Progenitor cell of endocrine pancreas (in vitro differentiated cells): ENCODE results near the gene CBR1. TPM values are rescaled to one million over a fixed set of nuclear protein-coding genes. Genes with fewer than 3 reads are reported as not detected.

Source experiments
- DNase-seq: peaks from one replicate; pipeline ENCODE4 v3.0.0; 2021; ENCODE audit warnings: low spot score; ENCODE audit not compliant: unreplicated experiment
- H3K27ac Mint-ChIP-seq: 2 replicates; pipeline ENCODE4 v1.8.0; 2021; ENCODE audit warnings: mild to moderate bottlenecking, moderate library complexity, mixed read lengths
- H3K27me3 Mint-ChIP-seq: 2 replicates; pipeline ENCODE4 v1.8.0; 2021; ENCODE audit warnings: mixed read lengths
- H3K36me3 Mint-ChIP-seq: 2 replicates; pipeline ENCODE4 v1.8.0; 2022; ENCODE audit warnings: mixed read lengths; ENCODE audit not compliant: insufficient read depth
- H3K4me1 Mint-ChIP-seq: 2 replicates; pipeline ENCODE4 v1.8.0; 2021; ENCODE audit warnings: low read depth, mixed read lengths
- H3K4me3 Mint-ChIP-seq: 2 replicates; pipeline ENCODE4 v1.8.0; 2021; ENCODE audit warnings: low read depth, mild to moderate bottlenecking, moderate library complexity, mixed read lengths
- H3K9me3 Mint-ChIP-seq: 2 replicates; pipeline ENCODE4 v1.8.0; 2021; ENCODE audit warnings: low read depth, mixed read lengths
- CTCF ChIP-seq: fragments of 200-600 bp; sonication (generic); IDR thresholded peaks from one replicate; pipeline ENCODE4 v1.5.0; 2021; ENCODE audit warnings: antibody characterized with exemption, mild to moderate bottlenecking; ENCODE audit not compliant: unreplicated experiment
- total RNA-seq: library from RNA; stranded (reverse); gene quantifications from 2 replicates; pipeline ENCODE4 v1.2.1, GENCODE V29; 2021

Gene CBR1
- total RNA-seq, 1 donor from 2014 or later: 13.2 TPM

- H3K4me1 Mint-ChIP-seq: peaks cover 8% of the 10 kb centered on the region
- DNase-seq: no peak
- H3K27ac Mint-ChIP-seq: no peak overlapping the region
- H3K9me3 Mint-ChIP-seq: no peaks in the 10 kb centered on the region
- H3K36me3 Mint-ChIP-seq: peaks cover 8% of the 10 kb centered on the region
- no peak for TF ChIP-seq CTCF
- H3K4me3 Mint-ChIP-seq: peak overlapping the region; percentile 96
- peaks cover 3% of the 10 kb centered on the region for H3K27me3 Mint-ChIP-seq
Observed at GRCh38 chr21:36061445-36061844, 8.4 kb upstream of the CBR1 start.

GRCh38 chr21:36063375-36064084 is 6.3 kb upstream of the CBR1 start:
- Mint-ChIP-seq H3K4me1 (peaks cover 3% of the 10 kb centered on the region), H3K27ac (no peak overlapping the region), H3K9me3 (no peaks in the 10 kb centered on the region), H3K36me3 (no peaks in the 10 kb centered on the region), H3K27me3 (peaks cover 3% of the 10 kb centered on the region), H3K4me3 (no peak overlapping the region)
- TF ChIP-seq CTCF: no peak
- no peak for DNase-seq

GRCh38 chr21:36064085-36064460 is 5.8 kb upstream of the CBR1 start:
- peaks cover 3% of the 10 kb centered on the region for H3K27me3 Mint-ChIP-seq
- H3K36me3 Mint-ChIP-seq: peaks cover 3% of the 10 kb centered on the region
- no peak for DNase-seq
- TF ChIP-seq CTCF: no peak
- no peak overlapping the region for H3K27ac Mint-ChIP-seq
- H3K4me1 Mint-ChIP-seq: peaks cover 3% of the 10 kb centered on the region
- H3K4me3 Mint-ChIP-seq: no peak overlapping the region
- peaks cover 4% of the 10 kb centered on the region for H3K9me3 Mint-ChIP-seq

GRCh38 chr21:36065497-36066036 is 4.3 kb upstream of the CBR1 start:
- Mint-ChIP-seq H3K4me1 (peaks cover 3% of the 10 kb centered on the region), H3K27me3 (peaks cover 3% of the 10 kb centered on the region), H3K36me3 (peaks cover 4% of the 10 kb centered on the region), H3K9me3 (peaks cover 9% of the 10 kb centered on the region), H3K27ac (peak overlapping the region; percentile 35), H3K4me3 (no peak overlapping the region)
- DNase-seq: no peak
- no peak for TF ChIP-seq CTCF

GRCh38 chr21:36068748-36069398 is 951 bp upstream of the CBR1 start:
- Mint-ChIP-seq H3K4me1 (peaks cover 13% of the 10 kb centered on the region), H3K27me3 (peaks cover 2% of the 10 kb centered on the region), H3K36me3 (peaks cover 4% of the 10 kb centered on the region), H3K9me3 (peaks cover 9% of the 10 kb centered on the region), H3K4me3 (peak overlapping the region; percentile 76), H3K27ac (peak overlapping the region; percentile 73)
- DNase-seq: no peak
- TF ChIP-seq CTCF: no peak
